ENCODE results near the gene PIGU.

DNA sequence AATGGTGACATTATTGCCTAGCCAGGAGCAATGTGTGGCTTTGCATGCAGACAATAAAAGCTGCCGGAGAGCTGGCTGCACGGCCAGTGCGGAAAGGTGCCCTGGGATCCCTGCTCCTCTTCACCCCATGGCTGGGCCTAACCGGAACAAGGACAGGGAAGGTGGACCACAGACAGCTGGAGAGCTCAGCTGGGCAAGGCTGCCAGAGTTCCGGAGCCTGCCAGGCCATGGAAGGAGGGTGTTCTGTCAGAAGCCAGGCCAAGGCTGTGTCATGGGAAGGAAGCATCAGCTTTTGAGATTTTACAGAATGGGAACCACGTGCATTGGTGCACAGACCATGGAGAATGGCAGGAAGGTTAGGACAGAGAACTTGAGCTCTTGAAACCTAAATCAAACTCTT, 93.3 kb downstream of the PIGU start:
- TF ChIP-seq, protein P1, sequence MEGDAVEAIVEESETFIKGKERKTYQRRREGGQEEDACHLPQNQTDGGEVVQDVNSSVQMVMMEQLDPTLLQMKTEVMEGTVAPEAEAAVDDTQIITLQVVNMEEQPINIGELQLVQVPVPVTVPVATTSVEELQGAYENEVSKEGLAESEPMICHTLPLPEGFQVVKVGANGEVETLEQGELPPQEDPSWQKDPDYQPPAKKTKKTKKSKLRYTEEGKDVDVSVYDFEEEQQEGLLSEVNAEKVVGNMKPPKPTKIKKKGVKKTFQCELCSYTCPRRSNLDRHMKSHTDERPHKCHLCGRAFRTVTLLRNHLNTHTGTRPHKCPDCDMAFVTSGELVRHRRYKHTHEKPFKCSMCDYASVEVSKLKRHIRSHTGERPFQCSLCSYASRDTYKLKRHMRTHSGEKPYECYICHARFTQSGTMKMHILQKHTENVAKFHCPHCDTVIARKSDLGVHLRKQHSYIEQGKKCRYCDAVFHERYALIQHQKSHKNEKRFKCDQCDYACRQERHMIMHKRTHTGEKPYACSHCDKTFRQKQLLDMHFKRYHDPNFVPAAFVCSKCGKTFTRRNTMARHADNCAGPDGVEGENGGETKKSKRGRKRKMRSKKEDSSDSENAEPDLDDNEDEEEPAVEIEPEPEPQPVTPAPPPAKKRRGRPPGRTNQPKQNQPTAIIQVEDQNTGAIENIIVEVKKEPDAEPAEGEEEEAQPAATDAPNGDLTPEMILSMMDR (IDR thresholded peaks at IDR 0.05): no peak
- TF ChIP-seq POLR2A (IDR thresholded peaks at IDR 0.05) (no peak), POLR2AphosphoS5 (IDR thresholded peaks at IDR 0.05) (no peak)
